ENCODE results near the gene TTLL6. TPM values are rescaled to one million over a fixed set of nuclear protein-coding genes. Genes with fewer than 3 reads are reported as not detected.

The TTLL6 gene
- total and polyA plus RNA-seq, 9 of the 15 experiments (the other 6 are each of a cell fraction or from before 2014, with no cell fraction given): 0.05 TPM; not detected in 8

DNA sequence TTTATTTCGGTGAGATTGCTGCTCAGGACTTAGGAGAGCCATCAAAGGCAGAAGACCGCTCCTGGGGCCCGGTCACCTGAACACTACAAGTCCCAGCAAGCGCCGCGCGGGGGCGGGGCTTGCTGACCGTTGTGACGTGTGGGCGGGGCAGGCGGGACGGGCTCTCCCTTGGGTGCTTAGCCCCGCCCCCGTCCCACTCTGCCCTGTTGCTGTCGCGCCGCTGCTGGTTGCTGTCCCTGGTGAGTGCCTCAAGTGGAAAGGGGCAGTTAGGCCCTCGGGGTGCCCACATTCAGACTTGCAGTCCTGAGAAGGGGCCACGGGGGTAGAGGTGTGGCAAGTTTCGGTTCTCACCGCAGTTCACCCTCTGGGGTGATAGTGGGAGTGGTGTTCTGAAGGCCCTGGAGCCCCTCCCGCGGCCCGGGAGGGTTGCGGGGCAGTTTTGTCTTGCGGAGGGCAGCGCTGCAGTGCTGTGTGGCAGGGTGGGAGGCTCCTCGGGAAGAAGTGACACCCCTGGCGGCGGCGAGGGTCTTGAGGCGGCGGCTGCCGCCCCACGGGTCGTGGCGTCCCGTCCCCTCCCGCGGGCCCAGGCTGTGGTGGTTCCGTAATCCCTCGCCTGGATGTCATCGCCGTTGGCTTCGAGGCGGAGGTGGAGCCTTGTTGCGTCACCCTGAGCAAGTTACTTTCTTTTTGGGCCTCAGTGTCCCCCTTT, 14.0 kb upstream of the TTLL6 start, which contains the start of gene CALCOCO2 (continued):
- TF ChIP-seq SIRT6 (IDR thresholded peaks at IDR 0.05; ENCODE audit: low read depth, low read length) (no peak), GMEB1 (CRISPR knock-in tag; IDR thresholded peaks at IDR 0.05) (peak; percentile 63; the same call in 1 of the 2 replicates), NFE2 (IDR thresholded peaks at IDR 0.05; ENCODE audit: low read depth) (no peak), NCOA4 (IDR thresholded peaks at IDR 0.05; ENCODE audit: partially characterized antibody) (no peak), ZFP30 (CRISPR knock-in tag; IDR thresholded peaks at IDR 0.05; ENCODE audit: borderline replicate concordance) (no peak), GTF3C2 (IDR thresholded peaks at IDR 0.05; ENCODE audit: borderline replicate concordance, extremely low read depth, insufficient read length) (no peak), NR2F6 (CRISPR knock-in tag; IDR thresholded peaks at IDR 0.05) (no peak), TRIM28 (IDR thresholded peaks at IDR 0.05) (no peak), ZNF780A (CRISPR knock-in tag; IDR thresholded peaks at IDR 0.05) (no peak), NFE2L1 (tag; IDR thresholded peaks at IDR 0.05; ENCODE audit: borderline replicate concordance, low read depth) (no peak), JUNB (CRISPR knock-in tag; conservative IDR thresholded peaks at IDR 0.05) (no peak), PKNOX1 (IDR thresholded peaks at IDR 0.05) (no peak; the same call in 1 of the 2 replicates), NFRKB (IDR thresholded peaks at IDR 0.05; ENCODE audit: low read depth) (no peak; the same call in 1 of the 2 replicates), HEY1 (CRISPR knock-in tag; IDR thresholded peaks at IDR 0.05; ENCODE audit: borderline replicate concordance) (no peak)
- TF ChIP-seq, protein P1, sequence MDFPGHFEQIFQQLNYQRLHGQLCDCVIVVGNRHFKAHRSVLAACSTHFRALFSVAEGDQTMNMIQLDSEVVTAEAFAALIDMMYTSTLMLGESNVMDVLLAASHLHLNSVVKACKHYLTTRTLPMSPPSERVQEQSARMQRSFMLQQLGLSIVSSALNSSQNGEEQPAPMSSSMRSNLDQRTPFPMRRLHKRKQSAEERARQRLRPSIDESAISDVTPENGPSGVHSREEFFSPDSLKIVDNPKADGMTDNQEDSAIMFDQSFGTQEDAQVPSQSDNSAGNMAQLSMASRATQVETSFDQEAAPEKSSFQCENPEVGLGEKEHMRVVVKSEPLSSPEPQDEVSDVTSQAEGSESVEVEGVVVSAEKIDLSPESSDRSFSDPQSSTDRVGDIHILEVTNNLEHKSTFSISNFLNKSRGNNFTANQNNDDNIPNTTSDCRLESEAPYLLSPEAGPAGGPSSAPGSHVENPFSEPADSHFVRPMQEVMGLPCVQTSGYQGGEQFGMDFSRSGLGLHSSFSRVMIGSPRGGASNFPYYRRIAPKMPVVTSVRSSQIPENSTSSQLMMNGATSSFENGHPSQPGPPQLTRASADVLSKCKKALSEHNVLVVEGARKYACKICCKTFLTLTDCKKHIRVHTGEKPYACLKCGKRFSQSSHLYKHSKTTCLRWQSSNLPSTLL (IDR thresholded peaks at IDR 0.05): no peak
- TF ChIP-seq, protein P2, sequence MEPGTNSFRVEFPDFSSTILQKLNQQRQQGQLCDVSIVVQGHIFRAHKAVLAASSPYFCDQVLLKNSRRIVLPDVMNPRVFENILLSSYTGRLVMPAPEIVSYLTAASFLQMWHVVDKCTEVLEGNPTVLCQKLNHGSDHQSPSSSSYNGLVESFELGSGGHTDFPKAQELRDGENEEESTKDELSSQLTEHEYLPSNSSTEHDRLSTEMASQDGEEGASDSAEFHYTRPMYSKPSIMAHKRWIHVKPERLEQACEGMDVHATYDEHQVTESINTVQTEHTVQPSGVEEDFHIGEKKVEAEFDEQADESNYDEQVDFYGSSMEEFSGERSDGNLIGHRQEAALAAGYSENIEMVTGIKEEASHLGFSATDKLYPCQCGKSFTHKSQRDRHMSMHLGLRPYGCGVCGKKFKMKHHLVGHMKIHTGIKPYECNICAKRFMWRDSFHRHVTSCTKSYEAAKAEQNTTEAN (CRISPR knock-in tag; IDR thresholded peaks at IDR 0.05): no peak
- TF ChIP-seq, protein P3, sequence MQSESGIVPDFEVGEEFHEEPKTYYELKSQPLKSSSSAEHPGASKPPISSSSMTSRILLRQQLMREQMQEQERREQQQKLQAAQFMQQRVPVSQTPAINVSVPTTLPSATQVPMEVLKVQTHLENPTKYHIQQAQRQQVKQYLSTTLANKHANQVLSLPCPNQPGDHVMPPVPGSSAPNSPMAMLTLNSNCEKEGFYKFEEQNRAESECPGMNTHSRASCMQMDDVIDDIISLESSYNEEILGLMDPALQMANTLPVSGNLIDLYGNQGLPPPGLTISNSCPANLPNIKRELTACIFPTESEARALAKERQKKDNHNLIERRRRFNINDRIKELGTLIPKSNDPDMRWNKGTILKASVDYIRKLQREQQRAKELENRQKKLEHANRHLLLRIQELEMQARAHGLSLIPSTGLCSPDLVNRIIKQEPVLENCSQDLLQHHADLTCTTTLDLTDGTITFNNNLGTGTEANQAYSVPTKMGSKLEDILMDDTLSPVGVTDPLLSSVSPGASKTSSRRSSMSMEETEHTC (IDR thresholded peaks at IDR 0.05): no peak
